Measurements from ENCODE around the gene PALS2.

Gene PALS2, protein sequence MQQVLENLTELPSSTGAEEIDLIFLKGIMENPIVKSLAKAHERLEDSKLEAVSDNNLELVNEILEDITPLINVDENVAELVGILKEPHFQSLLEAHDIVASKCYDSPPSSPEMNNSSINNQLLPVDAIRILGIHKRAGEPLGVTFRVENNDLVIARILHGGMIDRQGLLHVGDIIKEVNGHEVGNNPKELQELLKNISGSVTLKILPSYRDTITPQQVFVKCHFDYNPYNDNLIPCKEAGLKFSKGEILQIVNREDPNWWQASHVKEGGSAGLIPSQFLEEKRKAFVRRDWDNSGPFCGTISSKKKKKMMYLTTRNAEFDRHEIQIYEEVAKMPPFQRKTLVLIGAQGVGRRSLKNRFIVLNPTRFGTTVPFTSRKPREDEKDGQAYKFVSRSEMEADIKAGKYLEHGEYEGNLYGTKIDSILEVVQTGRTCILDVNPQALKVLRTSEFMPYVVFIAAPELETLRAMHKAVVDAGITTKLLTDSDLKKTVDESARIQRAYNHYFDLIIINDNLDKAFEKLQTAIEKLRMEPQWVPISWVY

DNA sequence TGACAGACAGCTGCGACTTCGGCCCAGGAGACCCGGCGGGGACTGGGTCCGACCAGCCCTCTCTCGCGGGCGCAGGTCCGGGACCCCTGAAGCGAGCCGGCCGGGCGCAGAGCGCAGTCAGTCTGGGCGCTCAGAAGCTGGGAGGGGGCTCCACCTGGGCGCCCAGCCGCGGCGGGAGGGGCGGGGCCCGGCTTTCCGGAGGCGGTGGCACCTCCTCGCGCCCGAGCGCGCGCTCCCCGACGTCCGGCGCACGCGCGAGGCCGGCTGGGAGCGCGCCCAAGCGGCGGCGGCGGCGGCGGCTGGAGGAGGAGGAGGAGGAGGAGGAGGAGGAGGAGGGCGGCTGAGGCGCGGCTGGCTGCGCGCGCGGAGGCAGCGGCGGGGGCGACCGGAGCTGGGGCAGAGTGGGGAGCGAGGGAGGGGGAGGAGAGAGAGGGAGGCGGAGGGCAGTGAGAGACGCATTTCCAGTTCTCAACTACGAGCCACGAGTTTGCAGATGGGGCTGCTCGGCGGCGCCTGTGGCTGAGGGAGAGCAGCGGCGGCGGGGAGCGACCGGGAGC, at the start of gene PALS2:
PALS2 (plus strand) TSS at position 456 of the 557 bp plus-strand sequence. CDS start 50,216 bp downstream, outside the sequence.
- H3K9me3 ChIP-seq (ENCODE audit: severe bottlenecking): no peaks in the 10 kb centered on the region
- H3K4me3 ChIP-seq (ENCODE audit: severe bottlenecking): peak within 1 kb of the TSS; percentile 75
- H3K27me3 ChIP-seq (ENCODE audit: insufficient read depth, poor library complexity, severe bottlenecking): no peaks in the 10 kb centered on the region
- DNase-seq (ENCODE audit: low spot score) (peak; percentile 68), ATAC-seq (ENCODE audit: low read depth) (peak; percentile 46)
- no peaks in the 10 kb centered on the region for H3K36me3 ChIP-seq (ENCODE audit: low read depth)
- TF ChIP-seq, protein P1, sequence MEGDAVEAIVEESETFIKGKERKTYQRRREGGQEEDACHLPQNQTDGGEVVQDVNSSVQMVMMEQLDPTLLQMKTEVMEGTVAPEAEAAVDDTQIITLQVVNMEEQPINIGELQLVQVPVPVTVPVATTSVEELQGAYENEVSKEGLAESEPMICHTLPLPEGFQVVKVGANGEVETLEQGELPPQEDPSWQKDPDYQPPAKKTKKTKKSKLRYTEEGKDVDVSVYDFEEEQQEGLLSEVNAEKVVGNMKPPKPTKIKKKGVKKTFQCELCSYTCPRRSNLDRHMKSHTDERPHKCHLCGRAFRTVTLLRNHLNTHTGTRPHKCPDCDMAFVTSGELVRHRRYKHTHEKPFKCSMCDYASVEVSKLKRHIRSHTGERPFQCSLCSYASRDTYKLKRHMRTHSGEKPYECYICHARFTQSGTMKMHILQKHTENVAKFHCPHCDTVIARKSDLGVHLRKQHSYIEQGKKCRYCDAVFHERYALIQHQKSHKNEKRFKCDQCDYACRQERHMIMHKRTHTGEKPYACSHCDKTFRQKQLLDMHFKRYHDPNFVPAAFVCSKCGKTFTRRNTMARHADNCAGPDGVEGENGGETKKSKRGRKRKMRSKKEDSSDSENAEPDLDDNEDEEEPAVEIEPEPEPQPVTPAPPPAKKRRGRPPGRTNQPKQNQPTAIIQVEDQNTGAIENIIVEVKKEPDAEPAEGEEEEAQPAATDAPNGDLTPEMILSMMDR (IDR thresholded peaks at IDR 0.05; ENCODE audit: poor library complexity, severe bottlenecking): no peak
- H3K4me1 ChIP-seq (ENCODE audit: insufficient read depth, poor library complexity, severe bottlenecking): peaks cover 15% of the 10 kb centered on the region
- H3K27ac ChIP-seq (ENCODE audit: poor library complexity, severe bottlenecking): peak within 1 kb of the TSS; percentile 84

DNA sequence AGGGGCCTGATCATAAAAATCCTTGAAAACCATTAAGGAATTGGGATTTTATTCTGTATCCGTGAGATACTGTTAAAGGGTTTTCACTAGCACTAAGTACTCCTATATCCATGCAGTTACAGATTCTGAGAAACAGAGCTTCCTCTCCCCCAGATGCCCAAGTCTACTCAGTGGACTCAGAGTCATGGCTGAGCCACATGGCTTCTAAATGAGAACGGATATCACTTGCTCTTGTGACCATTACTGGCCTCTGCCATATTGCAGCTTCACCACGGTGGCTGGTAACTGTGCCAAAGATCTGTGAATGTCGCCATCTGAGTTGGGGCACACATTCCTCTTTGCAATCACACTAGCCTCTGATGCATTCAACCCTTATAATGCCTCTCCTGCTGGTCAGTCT, 42.0 kb upstream of the PALS2 start:
- ATAC-seq (ENCODE audit: low read depth): no peak

GRCh38 chr7:24536682-24537081, 36.6 kb upstream of the PALS2 start:
- no peaks in the 10 kb centered on the region for H3K4me1 ChIP-seq (ENCODE audit: insufficient read depth, poor library complexity, severe bottlenecking)
- no peaks in the 10 kb centered on the region for H3K36me3 ChIP-seq (ENCODE audit: low read depth)
- H3K9me3 ChIP-seq (ENCODE audit: severe bottlenecking): no peaks in the 10 kb centered on the region
- TF ChIP-seq, protein P1 (IDR thresholded peaks at IDR 0.05; ENCODE audit: poor library complexity, severe bottlenecking): no peak
- H3K4me3 ChIP-seq (ENCODE audit: severe bottlenecking): no peak overlapping the region
- DNase-seq (ENCODE audit: low spot score): no peak
- ATAC-seq (ENCODE audit: low read depth): no peak
- H3K27ac ChIP-seq (ENCODE audit: poor library complexity, severe bottlenecking): no peak overlapping the region
- peaks cover 13% of the 10 kb centered on the region for H3K27me3 ChIP-seq (ENCODE audit: insufficient read depth, poor library complexity, severe bottlenecking)

More for the DNA sequence above, 42.0 kb upstream of the PALS2 start:
- Histone ChIP-seq H3K4me3 (ENCODE audit: severe bottlenecking) (no peak overlapping the region), H3K36me3 (ENCODE audit: low read depth) (no peaks in the 10 kb centered on the region), H3K9me3 (ENCODE audit: severe bottlenecking) (no peaks in the 10 kb centered on the region), H3K27me3 (ENCODE audit: insufficient read depth, poor library complexity, severe bottlenecking) (peaks cover 21% of the 10 kb centered on the region), H3K27ac (ENCODE audit: poor library complexity, severe bottlenecking) (no peak overlapping the region), H3K4me1 (ENCODE audit: insufficient read depth, poor library complexity, severe bottlenecking) (no peaks in the 10 kb centered on the region)
- TF ChIP-seq, protein P1 (IDR thresholded peaks at IDR 0.05; ENCODE audit: poor library complexity, severe bottlenecking): no peak
- no peak for DNase-seq (ENCODE audit: low spot score)

- Histone ChIP-seq H3K4me3 (ENCODE audit: severe bottlenecking) (no peak overlapping the region), H3K9me3 (ENCODE audit: severe bottlenecking) (no peaks in the 10 kb centered on the region), H3K36me3 (ENCODE audit: low read depth) (no peaks in the 10 kb centered on the region), H3K27me3 (ENCODE audit: insufficient read depth, poor library complexity, severe bottlenecking) (peaks cover 4% of the 10 kb centered on the region), H3K4me1 (ENCODE audit: insufficient read depth, poor library complexity, severe bottlenecking) (no peaks in the 10 kb centered on the region), H3K27ac (ENCODE audit: poor library complexity, severe bottlenecking) (no peak overlapping the region)
- TF ChIP-seq, protein P1 (IDR thresholded peaks at IDR 0.05; ENCODE audit: poor library complexity, severe bottlenecking): no peak
- ATAC-seq (ENCODE audit: low read depth) (no peak), DNase-seq (ENCODE audit: low spot score) (no peak)
Measured at GRCh38 chr7:24540956-24541355, 32.3 kb upstream of the PALS2 start.

Measured in RWPE2 (cell line).